Left hindlimb (tissue), 1 donor: ENCODE measurements around the gene PPM1M.
A peak's percentile ranks its signal among the peaks of the same experiment; 100 is the strongest.

Experiments
- DNase-seq: peaks from one replicate; pipeline ENCODE4 v3.0.0-alpha.2; 2018

Gene PPM1M

DNA sequence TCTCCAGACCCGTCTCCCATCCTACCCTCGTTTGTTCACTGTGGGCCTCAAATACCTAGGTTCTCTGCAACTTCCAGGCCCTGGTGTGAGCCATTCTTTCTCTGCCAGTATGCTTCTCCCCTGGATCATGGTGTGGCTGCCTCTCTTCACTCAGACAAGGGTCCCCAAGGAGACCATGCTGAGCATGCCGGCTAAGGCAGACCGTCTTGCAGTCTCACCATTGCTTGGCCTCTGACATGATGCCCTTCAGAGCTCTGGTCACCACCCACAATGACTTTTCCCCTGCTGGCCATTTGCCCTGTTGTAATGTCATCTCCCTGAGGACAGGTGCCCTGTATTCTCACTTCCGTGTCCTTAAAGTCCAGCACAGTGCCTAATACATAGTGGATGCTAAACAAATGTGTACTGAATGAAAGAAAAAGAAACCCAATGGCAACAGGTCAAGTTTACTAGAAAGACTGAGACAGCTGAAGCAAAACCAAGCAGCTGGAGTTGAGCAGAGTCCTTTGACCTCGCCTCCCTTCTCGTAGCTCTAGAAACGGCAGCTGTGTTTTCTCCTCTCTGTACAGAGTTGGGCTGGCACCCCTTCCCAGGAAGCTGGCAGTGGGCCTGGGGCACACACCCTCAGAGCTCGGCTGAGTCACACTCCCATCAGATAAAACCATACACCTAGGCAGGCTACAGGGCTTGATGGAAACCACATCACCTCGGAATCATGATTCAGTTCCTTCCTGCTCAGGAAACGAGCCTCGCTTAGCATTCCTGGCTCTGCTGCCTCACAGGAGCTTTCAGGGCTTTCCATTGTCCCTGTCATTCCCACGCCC lies 28.8 kb upstream of the PPM1M start:
- DNase-seq, result peak; percentile 79

DNA sequence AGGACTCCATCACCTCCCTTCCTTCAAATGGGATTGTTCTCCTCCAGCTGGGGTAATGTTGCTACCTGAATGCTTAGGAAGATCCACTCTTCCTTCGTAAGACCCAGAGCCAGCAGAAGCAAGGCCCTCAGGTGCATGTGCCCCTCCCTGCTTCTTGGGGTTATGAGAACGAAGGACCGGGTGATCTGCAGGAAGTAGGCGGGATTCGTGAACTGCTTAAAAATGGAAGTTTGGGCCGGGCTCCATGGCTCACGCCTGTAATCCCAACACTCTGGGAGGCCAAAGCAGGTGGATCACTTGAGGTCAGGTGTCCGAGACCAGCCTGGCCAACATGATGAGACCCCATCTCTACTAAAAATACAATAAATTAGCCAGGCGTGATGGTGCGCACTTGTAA lies 28.2 kb upstream of the PPM1M start:
- DNase-seq, result no peak

DNA sequence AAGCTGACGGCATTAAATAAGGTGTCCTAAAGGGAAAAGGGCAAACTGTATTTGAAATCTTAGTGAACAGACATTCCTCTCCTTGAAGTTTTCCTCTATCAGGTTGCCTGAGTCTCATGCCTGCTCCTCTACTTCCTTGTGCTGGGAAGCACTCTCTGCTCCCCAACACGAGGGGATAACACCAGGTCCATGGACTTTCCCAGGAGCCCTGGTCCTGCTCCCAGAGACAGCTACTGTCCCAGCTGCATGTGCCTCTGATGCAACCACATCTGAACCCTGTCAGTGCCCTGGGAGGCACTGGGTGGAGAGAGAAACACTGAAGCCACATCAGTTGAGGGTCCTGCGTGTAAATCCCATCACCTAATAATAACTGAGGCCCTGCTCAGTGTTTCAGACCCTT lies 27.5 kb upstream of the PPM1M start:
- DNase-seq, result no peak

DNA sequence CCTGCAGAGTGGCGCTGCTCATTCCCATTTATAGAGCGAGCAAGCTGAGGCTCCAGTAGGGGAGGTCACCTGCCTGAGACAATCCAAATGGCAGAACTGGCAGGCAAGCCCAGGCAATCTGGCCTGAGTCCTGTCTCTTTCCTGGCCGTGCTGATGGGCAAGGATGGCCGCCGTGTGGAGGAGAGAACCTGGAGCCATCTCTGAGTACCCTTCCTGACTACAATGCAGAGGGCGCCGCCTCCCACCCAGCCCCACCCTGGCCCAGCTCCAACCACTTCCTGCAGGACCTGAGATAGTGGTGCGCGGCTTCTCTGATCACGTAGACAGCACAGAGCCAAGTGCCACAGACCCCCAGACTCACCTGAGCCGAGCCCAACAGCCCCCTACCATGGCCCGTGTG lies 27.1 kb upstream of the PPM1M start:
- DNase-seq, result peak; percentile 36

DNA sequence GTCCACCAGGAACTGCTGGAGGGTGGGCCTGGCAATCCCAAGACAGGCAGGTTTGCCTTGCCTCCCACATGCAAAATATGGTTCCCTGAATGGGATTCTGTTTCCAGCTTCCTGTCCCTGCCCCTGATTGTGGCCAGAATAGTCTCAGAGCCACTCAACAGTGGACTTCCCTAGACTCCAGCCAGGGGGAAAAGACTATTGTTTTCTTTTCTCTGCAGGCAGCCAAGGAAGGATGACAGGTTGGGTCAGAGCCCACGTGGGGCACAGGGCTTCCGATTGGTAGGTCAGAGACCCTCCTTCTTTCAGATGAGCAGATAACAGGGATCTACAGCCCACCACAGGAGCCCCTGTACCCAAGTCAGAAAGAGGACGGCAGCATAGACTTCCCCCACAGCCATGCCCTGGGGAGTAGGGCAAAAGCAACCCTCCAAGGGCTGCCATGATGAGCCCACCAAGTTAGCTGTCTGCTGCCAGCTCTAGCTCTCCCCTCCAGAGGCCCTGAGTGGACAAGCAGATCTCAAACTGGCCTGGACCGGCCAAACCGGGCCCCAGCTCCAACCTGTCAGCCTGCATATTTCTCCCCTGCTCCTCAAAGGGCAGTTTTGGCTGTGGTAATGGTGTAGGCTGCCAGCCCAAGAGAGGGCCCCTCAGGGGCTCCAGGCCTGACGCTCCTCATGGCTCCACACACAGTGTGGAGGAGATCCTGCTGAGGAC lies 26.5 kb upstream of the PPM1M start:
- peak; percentile 36 for DNase-seq

DNA sequence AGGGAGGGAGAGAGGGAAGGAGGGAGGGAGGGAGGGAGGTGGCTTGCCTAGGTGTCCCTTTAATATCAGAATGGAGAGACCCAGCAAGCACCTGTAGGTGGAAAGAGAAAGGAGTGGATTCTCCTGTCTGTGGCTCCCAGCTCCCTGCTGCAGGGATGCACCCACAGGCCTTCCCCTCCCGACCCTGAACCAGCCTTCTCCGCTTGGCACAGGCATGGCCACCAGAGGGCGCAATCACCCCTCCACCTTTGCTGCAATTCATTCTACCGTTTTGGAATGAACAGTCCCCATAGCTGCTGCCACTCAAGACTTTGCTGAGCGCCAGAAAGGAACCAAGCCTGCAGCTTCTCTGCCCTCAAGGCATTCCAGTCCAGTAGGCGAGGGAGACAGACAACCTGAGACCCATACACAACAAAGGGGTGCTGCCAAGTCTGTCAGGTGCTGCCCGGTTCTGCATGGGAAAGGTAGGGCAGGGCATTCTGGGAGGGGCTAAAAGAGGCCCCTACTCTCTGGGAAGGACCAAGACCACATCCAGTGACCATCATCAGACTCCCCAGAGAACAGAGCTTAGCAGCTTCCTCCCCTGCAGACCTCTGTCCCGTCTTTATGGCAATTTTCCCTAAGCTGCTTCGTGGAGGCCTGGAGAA lies 25.1 kb upstream of the PPM1M start:
- DNase-seq, result peak; percentile 85

DNA sequence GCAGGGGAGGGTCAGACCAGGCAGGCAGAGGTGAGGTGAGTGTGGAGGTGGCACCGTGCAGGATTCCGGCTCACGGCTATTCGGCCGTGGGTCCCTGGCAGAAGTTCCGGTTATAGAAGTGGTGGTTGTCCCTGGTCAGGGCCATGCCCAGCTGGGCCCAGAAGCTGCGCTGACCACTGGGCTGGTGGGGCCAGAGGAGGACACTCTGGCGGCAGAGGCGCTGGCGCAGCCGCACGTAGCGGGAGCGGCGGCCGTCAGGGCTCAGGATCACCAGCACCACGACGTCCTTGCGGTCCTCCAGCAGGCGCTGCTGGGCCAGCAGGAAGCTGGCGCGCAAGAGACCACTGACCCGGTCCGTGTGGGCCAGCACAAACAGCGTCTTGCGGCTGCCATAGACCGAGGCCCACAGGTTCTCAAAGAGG lies 24.4 kb upstream of the PPM1M start:
- DNase-seq, result no peak

- peak; percentile 28 for DNase-seq
Measured at GRCh38 chr3:52221563-52222318, 23.8 kb upstream of the PPM1M start.

- no peak for DNase-seq
Measured at GRCh38 chr3:52222319-52223221, 23.0 kb upstream of the PPM1M start.

DNA sequence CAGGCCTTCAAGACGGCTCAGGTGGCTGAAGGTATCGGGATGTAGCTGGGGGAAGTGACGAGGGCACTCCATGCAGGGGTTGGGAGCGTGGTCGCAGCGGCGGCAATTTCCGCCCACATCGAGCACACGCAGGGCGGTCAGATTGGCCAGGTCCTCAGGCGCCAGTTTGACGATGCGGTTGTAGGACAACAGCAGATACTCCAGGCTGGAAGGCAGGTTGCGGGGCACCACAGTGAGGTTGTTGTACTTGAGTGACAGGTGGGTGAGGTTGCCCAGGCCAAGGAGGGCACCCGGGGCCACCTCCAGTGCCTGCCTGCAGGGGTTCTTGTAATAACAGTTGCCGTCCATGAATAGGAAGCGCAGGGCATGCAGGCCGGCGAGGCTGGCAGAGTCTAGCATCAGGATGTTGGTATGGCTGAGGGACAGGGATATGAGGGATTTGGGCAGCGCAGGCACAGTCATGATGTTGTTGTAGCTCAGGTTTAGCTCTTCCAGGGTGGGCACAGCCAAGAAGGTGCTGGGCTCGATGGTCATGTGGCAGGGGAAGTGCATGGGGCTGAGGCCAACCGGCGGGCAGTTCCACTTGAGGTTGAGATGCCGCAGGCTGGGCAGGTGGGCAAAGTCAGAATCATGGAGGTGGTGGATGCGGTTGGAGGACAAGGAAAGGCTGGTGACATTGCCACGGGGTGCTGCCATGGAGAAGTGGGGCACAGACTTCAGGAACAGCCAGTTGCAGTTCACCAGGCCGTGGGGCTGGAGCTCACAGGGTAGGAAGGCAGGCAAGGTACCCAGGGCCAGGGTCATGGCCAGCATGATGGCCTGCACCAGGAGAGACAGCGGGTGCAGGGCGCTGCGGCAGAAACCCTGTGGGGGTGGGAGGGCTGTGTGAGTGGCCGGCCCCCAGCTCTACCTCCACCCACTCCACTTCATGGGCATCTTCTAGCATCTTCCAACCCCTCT lies 21.8 kb upstream of the PPM1M start:
- DNase-seq, result no peak

DNA sequence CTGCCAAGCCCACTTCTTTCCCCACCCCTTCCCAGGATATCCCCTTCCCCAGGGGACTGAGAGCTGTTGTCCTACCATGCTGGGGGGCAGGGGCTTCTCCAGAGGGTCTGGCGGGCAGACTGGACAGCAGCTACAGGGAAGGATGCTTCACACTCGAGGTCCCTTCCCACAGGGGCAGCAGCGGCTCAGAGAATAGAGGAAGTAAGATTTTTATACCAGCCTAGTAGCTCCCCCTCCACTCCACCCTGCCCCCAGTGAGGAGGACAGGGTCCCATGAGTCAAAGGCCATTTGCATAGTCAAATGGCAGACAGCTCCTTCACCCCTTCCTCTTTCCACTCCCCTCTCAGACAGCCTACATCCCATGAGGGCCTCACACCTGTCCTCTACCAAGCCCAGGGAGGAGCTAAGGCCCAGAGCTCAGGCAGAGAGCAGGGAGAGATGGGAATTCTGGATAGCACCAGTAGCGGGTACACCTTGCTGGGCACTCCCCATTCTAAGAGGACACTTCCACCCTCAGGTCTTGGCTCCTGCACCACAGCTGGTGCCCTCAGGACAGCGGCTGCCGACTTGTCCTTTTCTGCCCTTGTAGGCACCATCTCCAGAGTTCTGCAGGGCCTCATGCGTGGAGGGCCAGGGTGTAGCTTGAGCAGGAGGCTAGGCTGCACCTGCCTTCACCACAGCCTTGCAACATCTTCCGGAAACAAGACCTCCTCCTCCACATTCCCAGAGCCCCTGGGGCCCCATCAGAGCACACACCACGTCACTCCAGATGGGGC lies 19.9 kb upstream of the PPM1M start, which contains the start of gene TLR9:
Gene TLR9 (minus strand): TSS at position 194 of the 777 bp plus-strand sequence. CDS start 116 bp downstream, at position 78.
- DNase-seq, result no peak

DNA sequence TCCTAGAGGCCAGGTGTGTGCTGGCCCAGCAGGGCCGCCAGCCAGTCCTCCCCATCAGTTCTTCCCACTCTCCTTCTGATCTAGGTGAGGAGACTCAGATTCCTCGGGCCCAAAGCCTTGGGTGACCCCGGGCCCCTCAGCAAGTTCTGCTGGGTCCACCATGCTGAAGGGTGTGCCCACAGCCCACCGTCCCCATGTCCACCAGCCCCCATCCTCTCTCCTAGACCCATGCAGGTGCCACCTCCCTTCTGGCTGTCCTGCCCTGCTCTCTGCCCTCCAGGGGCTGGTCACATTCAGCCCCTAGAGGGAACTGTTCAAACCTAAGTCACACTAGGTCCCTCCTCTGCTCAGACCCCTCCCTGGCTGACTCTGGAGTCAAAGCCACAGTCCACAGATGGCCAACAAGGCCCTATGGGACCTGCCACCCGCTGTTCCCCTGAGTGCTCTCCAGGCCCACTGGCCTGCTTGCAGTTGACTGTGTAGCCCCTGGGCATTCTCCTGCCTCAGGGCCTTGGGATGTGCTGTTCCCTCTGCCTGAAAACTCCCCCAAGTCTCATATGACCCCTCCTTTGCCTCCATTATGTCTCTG lies 19.2 kb upstream of the PPM1M start:
- peak; percentile 25 for DNase-seq

DNA sequence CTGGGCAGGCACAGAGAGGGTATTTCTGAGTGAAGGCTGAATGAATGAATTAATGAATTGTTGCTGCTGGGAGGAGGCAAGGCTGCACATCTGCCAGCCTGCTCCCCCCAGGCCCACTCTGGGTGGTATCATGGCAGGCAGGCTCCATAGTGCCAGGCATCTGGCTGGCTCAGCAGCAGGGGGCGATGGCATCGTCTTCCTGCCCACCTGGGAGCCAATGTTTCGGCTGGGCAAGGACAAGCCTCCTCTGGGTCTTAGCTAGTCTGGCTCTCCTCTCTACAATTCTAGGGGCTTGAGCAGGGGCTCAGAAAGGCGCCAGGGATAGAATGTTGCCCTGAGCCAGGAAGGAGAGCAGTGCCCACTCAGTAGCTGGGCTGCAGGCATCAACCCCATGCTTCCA lies 18.4 kb upstream of the PPM1M start:
- DNase-seq, result no peak

- no peak for DNase-seq
Measured at GRCh38 chr3:52227766-52228165, 17.8 kb upstream of the PPM1M start.

DNA sequence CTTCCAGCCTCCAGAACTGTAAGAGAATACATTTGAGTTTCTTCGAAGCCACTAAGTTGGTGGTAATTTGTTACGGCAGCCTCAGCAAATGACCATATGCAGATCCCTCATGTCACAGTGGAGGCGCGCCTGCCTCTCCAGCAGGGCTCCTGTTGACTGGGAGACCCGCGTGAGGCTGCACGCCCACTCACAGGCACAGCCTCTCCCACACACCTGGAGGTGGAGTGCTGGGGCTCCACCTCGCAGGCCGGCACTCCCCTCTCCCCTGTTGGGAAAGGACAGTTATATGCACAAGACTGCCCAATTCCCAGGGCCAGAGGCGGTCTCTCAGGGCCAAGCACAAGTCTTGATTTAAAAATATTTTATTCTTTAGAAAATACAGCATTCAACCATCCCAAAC lies 17.3 kb upstream of the PPM1M start:
- DNase-seq, result no peak

DNA sequence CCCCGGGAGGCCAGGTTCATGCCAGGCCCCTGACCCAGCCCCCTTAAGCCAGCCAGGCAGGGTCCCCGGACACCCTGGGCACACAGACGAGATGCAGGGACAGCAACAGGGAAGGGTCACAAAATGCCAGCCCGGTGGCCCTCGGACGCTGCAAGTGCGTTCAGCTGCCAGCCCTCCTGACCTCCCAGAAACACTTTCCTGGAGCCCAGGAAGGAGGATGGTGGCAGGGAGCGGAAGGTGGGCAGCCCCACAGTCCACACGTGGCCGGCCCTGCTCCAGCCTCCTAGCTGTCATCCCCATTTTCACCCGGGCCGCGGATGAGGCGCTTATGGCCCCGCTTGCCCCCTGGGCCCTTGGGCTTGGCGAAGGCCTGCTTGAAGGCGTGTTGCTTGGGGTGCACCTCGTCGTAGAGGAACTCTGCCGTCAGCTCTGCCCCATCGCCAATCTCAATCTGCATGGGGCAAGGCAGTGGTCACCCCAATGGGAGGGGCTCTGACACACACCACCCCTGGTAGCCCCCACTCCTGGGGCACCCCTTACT lies 16.7 kb upstream of the PPM1M start:
- DNase-seq, result peak; percentile 22

DNA sequence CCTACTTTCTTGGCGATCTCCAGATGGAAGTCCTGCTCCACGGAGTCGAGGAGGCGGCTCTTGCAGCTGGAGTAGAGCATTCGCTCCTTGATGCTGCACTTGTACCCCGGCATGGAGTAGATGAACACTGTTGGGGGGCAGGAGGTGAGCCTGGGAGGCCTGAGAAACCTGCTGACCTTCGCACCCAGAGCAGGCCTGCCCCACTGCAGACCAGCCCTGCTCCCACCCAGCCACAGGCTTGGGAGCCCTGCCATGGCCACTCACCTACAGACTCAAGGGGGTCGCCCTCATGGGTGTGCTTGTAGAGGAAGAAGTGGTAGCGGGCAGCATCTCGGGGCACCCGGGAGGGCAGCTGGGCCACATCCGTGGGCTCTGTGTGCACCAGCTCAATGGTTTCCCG lies 15.9 kb upstream of the PPM1M start:
- DNase-seq, result no peak

GRCh38 chr3:52230461-52230860 lies 15.1 kb upstream of the PPM1M start:
- peak; percentile 33 for DNase-seq

DNA sequence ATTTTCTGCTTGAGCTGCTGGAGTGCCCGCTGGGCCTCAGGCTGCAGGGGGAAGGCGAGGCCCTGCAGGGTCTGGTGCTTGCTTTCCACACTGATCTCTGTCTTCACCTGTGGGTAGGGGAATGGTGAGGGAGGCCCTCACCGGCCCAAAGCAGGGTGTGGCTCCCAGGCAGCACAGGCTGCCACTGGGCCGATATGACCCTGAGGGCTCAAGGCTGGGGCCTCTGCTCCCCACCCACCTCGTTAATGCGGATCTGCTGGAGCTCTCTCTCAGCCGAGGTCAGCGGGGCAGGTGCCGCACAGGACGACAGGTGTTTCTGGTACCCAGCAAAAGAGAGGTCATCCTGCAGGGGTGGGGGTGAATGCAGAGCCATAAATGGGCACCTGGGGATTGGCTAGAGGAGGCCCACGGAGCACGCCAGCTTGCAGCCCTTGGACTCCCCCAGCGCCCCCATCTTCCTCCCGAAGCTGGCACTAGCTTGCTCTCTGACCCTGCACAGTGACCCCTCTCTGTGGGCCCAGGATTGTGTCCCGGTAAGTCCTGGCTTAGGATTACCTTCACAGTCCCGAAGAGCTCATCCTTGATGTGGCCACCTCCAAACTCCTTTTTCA lies 14.6 kb upstream of the PPM1M start:
- no peak for DNase-seq
